Endodermal cell (in vitro differentiated cells): ENCODE data around the gene OR9Q2. TPM values are rescaled to one million over a fixed set of nuclear protein-coding genes. Genes with fewer than 3 reads are reported as not detected.

Source experiments
- DNase-seq: peaks from one replicate; pipeline ENCODE4 v3.0.0-alpha.2; 2017
- H3K27ac ChIP-seq: 2 replicates; pipeline ENCODE4 v1.5.1; 2013; ENCODE audit warnings: mild to moderate bottlenecking, low read depth, low read length, moderate library complexity
- H3K27me3 ChIP-seq: 2 replicates; pipeline ENCODE4 v1.6.1; 2013; ENCODE audit warnings: mild to moderate bottlenecking, low read length, moderate library complexity; ENCODE audit not compliant: insufficient read depth, control insufficient read depth, poor library complexity, severe bottlenecking
- H3K36me3 ChIP-seq: 2 replicates; pipeline ENCODE4 v1.7.0; 2013; ENCODE audit warnings: mild to moderate bottlenecking, low read length, moderate library complexity; ENCODE audit not compliant: control insufficient read depth, insufficient read depth
- H3K4me1 ChIP-seq: one replicate; pipeline ENCODE4 v1.7.0; 2013; ENCODE audit warnings: low read length; ENCODE audit not compliant: control insufficient read depth, insufficient read depth
- H3K4me3 ChIP-seq: 2 replicates; pipeline ENCODE4 v1.5.1; 2013; ENCODE audit warnings: mild to moderate bottlenecking, low read length, moderate library complexity
- H3K9ac ChIP-seq: 2 replicates; pipeline ENCODE4 v1.6.1; 2013; ENCODE audit warnings: mild to moderate bottlenecking, low read length, moderate library complexity; ENCODE audit not compliant: poor library complexity, severe bottlenecking; ENCODE audit errors: extremely low read depth
- H3K9me3 ChIP-seq: 2 replicates; pipeline ENCODE4 v1.6.1; 2013; ENCODE audit warnings: mild to moderate bottlenecking, low read length, moderate library complexity; ENCODE audit not compliant: control insufficient read depth
- H3K27ac Mint-ChIP-seq: 2 replicates; pipeline ENCODE4 v1.8.0; 2020; ENCODE audit warnings: mixed read lengths
- H3K27me3 Mint-ChIP-seq: 2 replicates; pipeline ENCODE4 v1.8.0; 2021; ENCODE audit warnings: mild to moderate bottlenecking, mixed read lengths; ENCODE audit not compliant: insufficient read depth
- H3K36me3 Mint-ChIP-seq: 2 replicates; pipeline ENCODE4 v1.8.0; 2020; ENCODE audit warnings: low read depth, mixed read lengths
- H3K4me1 Mint-ChIP-seq: 2 replicates; pipeline ENCODE4 v1.8.0; 2020; ENCODE audit warnings: mixed read lengths
- H3K4me3 Mint-ChIP-seq: 2 replicates; pipeline ENCODE4 v1.8.0; 2020; ENCODE audit warnings: mild to moderate bottlenecking, moderate library complexity, mixed read lengths
- H3K9me3 Mint-ChIP-seq: 2 replicates; pipeline ENCODE4 v1.8.0; 2020; ENCODE audit warnings: mild to moderate bottlenecking, mixed read lengths
- WGBS, 2 experiments: methylation state at CpG; one replicate each; pipeline versions ENCODE4 v1.1.5 to v1.1.7; 2013; ENCODE audit warnings: missing lambda C conversion rate in 2 of 2, mixed read lengths in 1 of 2; ENCODE audit not compliant: insufficient coverage in 1 of 2, insufficient read length in 1 of 2; 5-methylcytosine and 5-hydroxymethylcytosine counted together
- total RNA-seq, 2 donors: library from RNA; stranded (reverse); fragmentation: NEBNext Ultra II Directional in 1 of 2; extraction: Animal tissue kit (Norgen Biotek cat#: 25700) in 1 of 2; gene quantifications; 2 replicates in 1 of 2; 3 replicates in 1 of 2; pipeline ENCODE4 v1.2.1, GENCODE V29; 2021
- TF ChIP-seq, protein P1 (sequence below): fragments of 200-600 bp; sonication (generic); conservative IDR thresholded peaks from 2 replicates; pipeline ENCODE4 v1.5.0; 2021; ENCODE audit warnings: antibody characterized with exemption, mild to moderate bottlenecking

OR9Q2 gene
- total RNA-seq, 2 donors from 2014 or later, result not detected

DNA sequence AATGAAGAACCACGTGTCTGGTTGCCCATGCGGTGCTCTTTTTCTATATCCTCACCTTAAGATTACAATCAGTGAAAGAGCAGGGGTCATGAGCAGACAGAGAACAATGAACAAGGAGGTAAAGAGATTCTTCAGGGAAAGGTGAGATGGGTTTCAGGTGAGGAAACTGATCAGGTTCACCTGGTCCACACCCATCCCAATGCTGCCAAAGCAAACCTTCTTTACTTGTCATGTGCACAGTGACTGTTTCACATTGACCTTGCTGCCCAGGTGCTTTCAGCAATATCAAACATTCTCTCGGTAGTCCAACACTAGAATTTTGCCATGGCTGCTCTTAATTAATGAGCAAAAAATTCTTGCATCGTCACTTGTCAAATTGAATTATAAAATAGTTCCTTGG lies 24.5 kb upstream of the OR9Q2 start:
- H3K36me3 ChIP-seq, result no peaks in the 10 kb centered on the region

DNA sequence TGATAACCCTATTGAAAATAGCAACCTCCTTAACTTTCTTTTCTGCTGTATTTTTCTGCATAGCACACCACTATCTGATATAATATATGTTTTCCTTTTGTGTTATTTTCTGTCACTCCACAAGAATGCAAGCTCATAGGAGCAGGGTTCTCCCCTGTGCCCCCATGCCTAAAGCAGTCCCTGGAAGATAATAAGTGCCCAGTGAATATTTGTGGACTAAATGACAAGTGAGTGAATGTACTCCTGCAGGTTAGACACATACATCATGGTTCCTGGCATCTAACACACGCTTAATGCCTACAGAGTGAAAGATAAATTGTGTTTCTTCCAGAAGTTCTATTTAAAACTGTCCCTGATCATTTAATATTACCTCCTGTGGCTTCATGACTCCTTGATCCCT lies 23.9 kb upstream of the OR9Q2 start:
- no peaks in the 10 kb centered on the region for H3K36me3 Mint-ChIP-seq
- H3K36me3 ChIP-seq, result no peaks in the 10 kb centered on the region
- no peak overlapping the region for H3K9ac ChIP-seq
- no peak for DNase-seq
- H3K4me1 Mint-ChIP-seq, result no peaks in the 10 kb centered on the region
- H3K27ac ChIP-seq, result no peak overlapping the region
- no peaks in the 10 kb centered on the region for H3K9me3 ChIP-seq
- TF ChIP-seq, protein P1, sequence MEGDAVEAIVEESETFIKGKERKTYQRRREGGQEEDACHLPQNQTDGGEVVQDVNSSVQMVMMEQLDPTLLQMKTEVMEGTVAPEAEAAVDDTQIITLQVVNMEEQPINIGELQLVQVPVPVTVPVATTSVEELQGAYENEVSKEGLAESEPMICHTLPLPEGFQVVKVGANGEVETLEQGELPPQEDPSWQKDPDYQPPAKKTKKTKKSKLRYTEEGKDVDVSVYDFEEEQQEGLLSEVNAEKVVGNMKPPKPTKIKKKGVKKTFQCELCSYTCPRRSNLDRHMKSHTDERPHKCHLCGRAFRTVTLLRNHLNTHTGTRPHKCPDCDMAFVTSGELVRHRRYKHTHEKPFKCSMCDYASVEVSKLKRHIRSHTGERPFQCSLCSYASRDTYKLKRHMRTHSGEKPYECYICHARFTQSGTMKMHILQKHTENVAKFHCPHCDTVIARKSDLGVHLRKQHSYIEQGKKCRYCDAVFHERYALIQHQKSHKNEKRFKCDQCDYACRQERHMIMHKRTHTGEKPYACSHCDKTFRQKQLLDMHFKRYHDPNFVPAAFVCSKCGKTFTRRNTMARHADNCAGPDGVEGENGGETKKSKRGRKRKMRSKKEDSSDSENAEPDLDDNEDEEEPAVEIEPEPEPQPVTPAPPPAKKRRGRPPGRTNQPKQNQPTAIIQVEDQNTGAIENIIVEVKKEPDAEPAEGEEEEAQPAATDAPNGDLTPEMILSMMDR, result no peak
- H3K4me1 ChIP-seq, result no peaks in the 10 kb centered on the region
- no peak overlapping the region for H3K4me3 Mint-ChIP-seq
- no peak overlapping the region for H3K4me3 ChIP-seq
- H3K27ac Mint-ChIP-seq, result no peak overlapping the region
- WGBS, 2 experiments, result 69 to 86% methylated on average over 1 of the region's 1 CpG
- no peaks in the 10 kb centered on the region for H3K27me3 ChIP-seq
- no peaks in the 10 kb centered on the region for H3K27me3 Mint-ChIP-seq
- H3K9me3 Mint-ChIP-seq, result peaks cover 2% of the 10 kb centered on the region

More for the DNA sequence above, 24.5 kb upstream of the OR9Q2 start:
- no peak overlapping the region for H3K27ac Mint-ChIP-seq
- no peaks in the 10 kb centered on the region for H3K4me1 Mint-ChIP-seq
- Histone ChIP-seq H3K4me3 (no peak overlapping the region), H3K4me1 (no peaks in the 10 kb centered on the region), H3K27me3 (no peaks in the 10 kb centered on the region), H3K27ac (no peak overlapping the region), H3K9me3 (no peaks in the 10 kb centered on the region), H3K9ac (no peak overlapping the region)
- H3K9me3 Mint-ChIP-seq, result peaks cover 2% of the 10 kb centered on the region
- 78 to 97% methylated on average over 2 to 3 of the region's 4 CpGs for WGBS, 2 experiments
- no peak overlapping the region for H3K4me3 Mint-ChIP-seq
- H3K36me3 Mint-ChIP-seq, result no peaks in the 10 kb centered on the region
- no peak for DNase-seq
- TF ChIP-seq, protein P1, result no peak
- no peaks in the 10 kb centered on the region for H3K27me3 Mint-ChIP-seq

DNA sequence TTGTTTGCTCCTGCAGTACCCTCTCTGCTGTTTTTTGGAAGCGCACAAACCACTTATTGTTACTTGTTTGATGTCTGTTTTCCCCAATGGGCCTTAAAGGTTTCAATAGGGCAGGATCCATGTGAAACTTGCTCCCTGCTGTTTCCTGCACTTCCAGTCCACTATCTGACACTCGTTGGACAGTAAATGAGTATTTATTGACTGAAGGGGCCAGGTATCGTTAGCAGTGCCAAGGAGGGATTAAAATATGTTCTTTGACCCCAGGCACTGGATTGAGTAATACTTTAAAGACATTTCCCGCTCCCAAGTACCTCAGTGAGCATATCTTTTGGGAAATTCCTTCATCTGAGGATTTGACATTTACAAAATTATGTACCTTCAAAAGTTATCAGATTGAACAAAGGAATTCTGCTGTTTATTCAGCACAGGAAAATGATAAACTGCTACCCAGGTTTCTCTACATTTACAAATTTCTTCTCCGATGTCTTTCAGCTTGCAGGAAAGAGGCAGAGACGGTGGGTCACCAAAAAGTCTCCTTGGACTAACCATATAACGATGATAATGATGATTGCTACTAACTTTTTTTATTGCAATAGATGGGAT lies 23.3 kb upstream of the OR9Q2 start:
- no peaks in the 10 kb centered on the region for H3K36me3 Mint-ChIP-seq
- no peaks in the 10 kb centered on the region for H3K9me3 ChIP-seq
- TF ChIP-seq, protein P1, result no peak
- H3K4me1 Mint-ChIP-seq, result no peaks in the 10 kb centered on the region
- H3K27me3 Mint-ChIP-seq, result no peaks in the 10 kb centered on the region
- no peak overlapping the region for H3K27ac Mint-ChIP-seq
- H3K4me3 ChIP-seq, result no peak overlapping the region
- no peak overlapping the region for H3K27ac ChIP-seq
- no peaks in the 10 kb centered on the region for H3K27me3 ChIP-seq
- H3K9me3 Mint-ChIP-seq, result no peaks in the 10 kb centered on the region
- H3K9ac ChIP-seq, result no peak overlapping the region
- no peak overlapping the region for H3K4me3 Mint-ChIP-seq
- no peak for DNase-seq
- 87 to 100% methylated on average over 5 to 7 of the region's 7 CpGs for WGBS, 2 experiments
- H3K36me3 ChIP-seq, result no peaks in the 10 kb centered on the region
- no peaks in the 10 kb centered on the region for H3K4me1 ChIP-seq
